ENCODE results near the gene PCDH19. TPM values are rescaled to one million over a fixed set of nuclear protein-coding genes. Genes with fewer than 3 reads are reported as not detected.

The PCDH19 gene
- total and polyA plus RNA-seq, 2 donors: 0.46 to 0.76 TPM

DNA sequence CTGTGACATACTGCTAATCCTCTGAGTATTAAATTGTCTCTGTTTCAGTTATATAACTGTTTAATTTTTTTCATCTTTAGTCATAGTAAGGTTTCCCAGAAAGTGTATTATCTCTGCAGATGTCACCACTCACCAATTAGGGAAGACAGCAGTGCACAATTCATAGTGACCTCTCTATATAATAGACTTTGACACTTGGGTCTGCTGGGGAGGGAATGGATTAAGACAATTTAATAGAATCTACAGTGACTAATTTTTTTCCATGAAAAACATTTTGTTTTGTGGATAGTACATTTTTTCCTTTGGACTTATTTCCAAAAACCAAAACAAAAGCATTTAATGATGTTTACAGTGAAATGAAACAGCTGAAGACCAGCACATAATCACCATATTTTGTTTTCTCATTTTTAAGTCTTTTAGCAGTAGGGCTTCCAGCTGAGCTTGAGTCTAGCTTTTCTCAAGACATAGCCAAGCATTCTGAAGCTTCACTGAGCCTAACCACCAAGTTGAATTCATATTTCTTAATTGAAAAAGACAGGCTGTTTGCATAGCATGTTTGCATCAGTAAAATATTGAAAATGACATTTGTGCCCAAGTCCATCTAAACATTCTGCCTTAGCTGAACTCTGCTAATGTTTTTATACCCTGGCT lies 69.5 kb downstream of the PCDH19 start:
- no peaks in the 10 kb centered on the region for H3K27me3 ChIP-seq (ENCODE audit: control insufficient read depth in 2 of 2, insufficient read depth in 1 of 2, low read length in 1 of 2)
- no peak overlapping the region for H3K4me3 ChIP-seq (ENCODE audit: low read length in 2 of 2)
- no peak overlapping the region for H3K27ac ChIP-seq (ENCODE audit: low read depth in 1 of 2, low read length in 1 of 2)
- DNase-seq (ENCODE audit: low read depth in 6 of 9, low spot score in 9 of 9): no peak
- no peaks in the 10 kb centered on the region for H3K36me3 ChIP-seq (ENCODE audit: control insufficient read depth in 2 of 2, insufficient read depth in 2 of 2, low read length in 1 of 2)
- no peaks in the 10 kb centered on the region for H3K4me1 ChIP-seq (ENCODE audit: control insufficient read depth in 2 of 2, insufficient read depth in 2 of 2, low read length in 2 of 2)
- no peaks in the 10 kb centered on the region for H3K9me3 ChIP-seq (ENCODE audit: control insufficient read depth in 2 of 2, insufficient read depth in 1 of 2, low read length in 1 of 2)

DNA sequence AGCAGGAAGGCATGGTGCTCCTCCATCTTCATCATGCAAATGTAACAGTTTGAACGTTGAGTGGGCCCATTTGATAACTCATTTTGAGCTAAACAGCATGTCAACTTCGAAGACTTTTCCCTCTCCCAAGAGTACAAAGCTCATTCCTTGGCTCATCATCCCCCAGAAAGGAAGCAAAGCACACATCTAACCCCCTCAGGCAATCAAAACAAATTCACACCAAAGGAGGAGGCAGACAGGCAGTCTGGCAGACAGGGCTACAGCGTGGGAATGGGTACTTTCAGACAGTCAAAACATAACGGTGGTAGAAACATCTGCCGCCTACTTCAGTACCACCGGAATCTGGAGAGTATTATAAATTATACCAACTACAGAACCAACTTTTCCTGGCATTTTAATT lies 81.7 kb downstream of the PCDH19 start:
- Histone ChIP-seq H3K9me3 (ENCODE audit: control insufficient read depth in 2 of 2, insufficient read depth in 1 of 2, low read length in 1 of 2) (no peaks in the 10 kb centered on the region), H3K27me3 (ENCODE audit: control insufficient read depth in 2 of 2, insufficient read depth in 1 of 2, low read length in 1 of 2) (no peaks in the 10 kb centered on the region), H3K36me3 (ENCODE audit: control insufficient read depth in 2 of 2, insufficient read depth in 2 of 2, low read length in 1 of 2) (no peaks in the 10 kb centered on the region), H3K4me1 (ENCODE audit: control insufficient read depth in 2 of 2, insufficient read depth in 2 of 2, low read length in 2 of 2) (no peaks in the 10 kb centered on the region), H3K4me3 (ENCODE audit: low read length in 2 of 2) (no peak overlapping the region), H3K27ac (ENCODE audit: low read depth in 1 of 2, low read length in 1 of 2) (no peak overlapping the region)
- DNase-seq (ENCODE audit: low read depth in 6 of 9, low spot score in 9 of 9): no peak
- WGBS: 45% methylated on average over 6 of the region's 6 CpGs

DNA sequence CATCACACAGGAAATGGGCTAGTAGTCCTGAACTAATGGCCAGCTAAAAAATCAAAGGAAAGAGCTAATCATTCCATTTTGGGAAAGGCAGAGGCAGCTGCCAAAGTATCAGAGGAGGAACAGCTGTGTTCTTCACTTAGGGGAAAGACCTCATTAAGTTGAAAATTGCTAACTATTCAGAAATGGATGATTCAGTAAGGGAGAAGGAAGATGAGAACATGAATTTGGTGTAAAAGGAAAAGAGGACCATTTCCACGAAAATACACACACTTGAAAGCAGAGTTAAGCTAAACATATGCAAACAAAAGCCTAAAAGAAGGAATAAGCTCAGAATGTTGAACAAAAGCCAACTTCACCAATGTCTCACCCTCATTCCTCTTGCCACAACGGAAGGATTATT lies 90.4 kb downstream of the PCDH19 start:
- DNase-seq (ENCODE audit: low read depth in 6 of 9, low spot score in 9 of 9): no peak
- Histone ChIP-seq H3K4me3 (ENCODE audit: low read length in 2 of 2) (no peak overlapping the region), H3K27me3 (ENCODE audit: control insufficient read depth in 2 of 2, insufficient read depth in 1 of 2, low read length in 1 of 2) (no peaks in the 10 kb centered on the region), H3K9me3 (ENCODE audit: control insufficient read depth in 2 of 2, insufficient read depth in 1 of 2, low read length in 1 of 2) (no peaks in the 10 kb centered on the region), H3K4me1 (ENCODE audit: control insufficient read depth in 2 of 2, insufficient read depth in 2 of 2, low read length in 2 of 2) (no peaks in the 10 kb centered on the region), H3K27ac (ENCODE audit: low read depth in 1 of 2, low read length in 1 of 2) (no peak overlapping the region), H3K36me3 (ENCODE audit: control insufficient read depth in 2 of 2, insufficient read depth in 2 of 2, low read length in 1 of 2) (no peaks in the 10 kb centered on the region)
- WGBS: 61% methylated on average over 2 of the region's 2 CpGs

DNA sequence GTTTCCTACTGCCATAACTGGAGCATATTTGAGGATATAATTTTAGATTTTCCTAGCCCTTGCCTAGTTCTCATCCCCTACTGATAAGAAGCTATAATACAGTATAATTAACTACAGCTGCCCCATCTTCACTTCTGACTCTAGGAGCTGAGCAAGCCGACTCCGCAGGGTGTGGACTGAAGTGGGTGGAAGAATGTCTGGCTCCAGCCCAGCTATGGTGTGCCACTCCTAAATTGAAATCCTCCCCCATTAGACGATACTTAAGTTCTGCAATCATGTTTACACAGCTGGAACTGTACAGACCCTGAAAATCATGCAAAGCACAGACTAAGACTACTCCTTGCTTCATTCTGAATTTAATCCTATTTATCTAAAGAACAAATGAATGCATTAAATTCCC lies 93.1 kb downstream of the PCDH19 start:
- Histone ChIP-seq H3K9me3 (ENCODE audit: control insufficient read depth in 2 of 2, insufficient read depth in 1 of 2, low read length in 1 of 2) (no peaks in the 10 kb centered on the region), H3K36me3 (ENCODE audit: control insufficient read depth in 2 of 2, insufficient read depth in 2 of 2, low read length in 1 of 2) (no peaks in the 10 kb centered on the region), H3K27me3 (ENCODE audit: control insufficient read depth in 2 of 2, insufficient read depth in 1 of 2, low read length in 1 of 2) (no peaks in the 10 kb centered on the region), H3K27ac (ENCODE audit: low read depth in 1 of 2, low read length in 1 of 2) (no peak overlapping the region), H3K4me1 (ENCODE audit: control insufficient read depth in 2 of 2, insufficient read depth in 2 of 2, low read length in 2 of 2) (no peaks in the 10 kb centered on the region), H3K4me3 (ENCODE audit: low read length in 2 of 2) (no peak overlapping the region)
- 85% methylated on average over 3 of the region's 3 CpGs for WGBS
- DNase-seq (ENCODE audit: low read depth in 6 of 9, low spot score in 9 of 9): no peak

DNA sequence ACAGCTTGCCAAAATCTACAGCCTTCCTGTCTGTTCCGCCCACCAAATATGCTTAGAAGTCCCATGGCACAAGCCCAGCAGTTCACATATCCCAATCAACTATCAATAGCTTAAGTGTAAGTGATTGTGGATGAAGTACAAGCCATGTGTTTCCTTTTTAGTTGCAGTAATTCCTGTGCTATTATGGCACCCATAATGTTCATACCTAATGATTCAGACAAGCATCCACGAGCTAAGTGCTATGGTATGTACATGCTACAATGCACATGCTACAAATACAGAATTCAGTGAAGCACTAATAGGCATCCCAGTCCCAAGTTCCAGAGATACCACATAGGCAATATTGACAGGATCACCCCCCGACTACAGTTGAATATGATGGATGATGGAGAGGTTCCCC lies 94.5 kb downstream of the PCDH19 start:
- H3K36me3 ChIP-seq (ENCODE audit: control insufficient read depth in 2 of 2, insufficient read depth in 2 of 2, low read length in 1 of 2): no peaks in the 10 kb centered on the region
- H3K27me3 ChIP-seq (ENCODE audit: control insufficient read depth in 2 of 2, insufficient read depth in 1 of 2, low read length in 1 of 2): no peaks in the 10 kb centered on the region
- 85% methylated on average over 3 of the region's 3 CpGs for whole genome bisulfite sequencing
- DNase-seq (ENCODE audit: low read depth in 6 of 9, low spot score in 9 of 9): no peak
- H3K9me3 ChIP-seq (ENCODE audit: control insufficient read depth in 2 of 2, insufficient read depth in 1 of 2, low read length in 1 of 2): no peaks in the 10 kb centered on the region
- H3K4me3 ChIP-seq (ENCODE audit: low read length in 2 of 2): no peak overlapping the region
- H3K4me1 ChIP-seq (ENCODE audit: control insufficient read depth in 2 of 2, insufficient read depth in 2 of 2, low read length in 2 of 2): no peaks in the 10 kb centered on the region
- no peak overlapping the region for H3K27ac ChIP-seq (ENCODE audit: low read depth in 1 of 2, low read length in 1 of 2)

DNA sequence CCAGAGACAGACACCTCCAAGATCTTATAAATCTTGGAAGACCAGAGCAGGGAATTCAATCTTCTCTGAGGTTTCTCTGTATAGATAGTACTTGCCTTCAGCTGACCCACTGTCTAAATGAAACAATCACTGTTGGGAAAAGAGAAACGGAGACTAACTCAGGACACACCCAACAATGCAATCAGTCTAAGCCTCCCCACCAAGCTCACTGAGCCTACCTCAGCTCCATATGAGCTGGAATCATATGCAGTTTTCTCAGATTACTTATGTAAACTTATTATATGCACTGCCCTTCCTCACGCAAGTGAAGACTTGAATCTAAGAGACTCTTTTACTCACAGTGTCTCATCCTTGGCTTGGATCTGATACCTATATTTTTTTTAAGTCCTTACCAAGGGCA lies 110.5 kb downstream of the PCDH19 start:
- WGBS: 90% methylated on average over 2 of the region's 2 CpGs
- no peak for DNase-seq (ENCODE audit: low read depth in 6 of 9, low spot score in 9 of 9)
- no peaks in the 10 kb centered on the region for H3K27me3 ChIP-seq (ENCODE audit: control insufficient read depth in 2 of 2, insufficient read depth in 1 of 2, low read length in 1 of 2)
- no peak overlapping the region for H3K4me3 ChIP-seq (ENCODE audit: low read length in 2 of 2)
- no peaks in the 10 kb centered on the region for H3K4me1 ChIP-seq (ENCODE audit: control insufficient read depth in 2 of 2, insufficient read depth in 2 of 2, low read length in 2 of 2)
- no peak overlapping the region for H3K27ac ChIP-seq (ENCODE audit: low read depth in 1 of 2, low read length in 1 of 2)
- no peaks in the 10 kb centered on the region for H3K36me3 ChIP-seq (ENCODE audit: control insufficient read depth in 2 of 2, insufficient read depth in 2 of 2, low read length in 1 of 2)
- H3K9me3 ChIP-seq (ENCODE audit: control insufficient read depth in 2 of 2, insufficient read depth in 1 of 2, low read length in 1 of 2): no peaks in the 10 kb centered on the region

DNA sequence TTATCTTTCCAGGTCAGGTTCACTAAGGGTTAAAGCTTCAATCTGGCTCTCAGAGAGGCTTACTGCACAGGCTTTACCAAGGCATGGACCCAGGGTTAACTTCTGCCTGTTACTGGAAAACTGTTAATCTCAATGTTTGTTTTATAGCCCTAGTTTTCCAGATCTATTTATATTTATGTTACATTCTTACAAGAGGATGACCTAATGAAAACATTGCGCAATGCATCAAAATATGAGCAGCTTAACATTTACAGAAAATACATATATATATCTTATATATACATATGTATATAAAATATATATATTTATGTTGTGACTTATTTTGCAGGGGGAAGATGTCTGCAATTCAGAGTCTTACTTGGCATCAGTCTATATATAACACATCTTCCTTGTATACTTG lies 112.3 kb downstream of the PCDH19 start:
- no peak for DNase-seq (ENCODE audit: low read depth in 6 of 9, low spot score in 9 of 9)
- 98% methylated on average over 1 of the region's 1 CpG for whole genome bisulfite sequencing
- H3K9me3 ChIP-seq (ENCODE audit: control insufficient read depth in 2 of 2, insufficient read depth in 1 of 2, low read length in 1 of 2): no peaks in the 10 kb centered on the region

DNA sequence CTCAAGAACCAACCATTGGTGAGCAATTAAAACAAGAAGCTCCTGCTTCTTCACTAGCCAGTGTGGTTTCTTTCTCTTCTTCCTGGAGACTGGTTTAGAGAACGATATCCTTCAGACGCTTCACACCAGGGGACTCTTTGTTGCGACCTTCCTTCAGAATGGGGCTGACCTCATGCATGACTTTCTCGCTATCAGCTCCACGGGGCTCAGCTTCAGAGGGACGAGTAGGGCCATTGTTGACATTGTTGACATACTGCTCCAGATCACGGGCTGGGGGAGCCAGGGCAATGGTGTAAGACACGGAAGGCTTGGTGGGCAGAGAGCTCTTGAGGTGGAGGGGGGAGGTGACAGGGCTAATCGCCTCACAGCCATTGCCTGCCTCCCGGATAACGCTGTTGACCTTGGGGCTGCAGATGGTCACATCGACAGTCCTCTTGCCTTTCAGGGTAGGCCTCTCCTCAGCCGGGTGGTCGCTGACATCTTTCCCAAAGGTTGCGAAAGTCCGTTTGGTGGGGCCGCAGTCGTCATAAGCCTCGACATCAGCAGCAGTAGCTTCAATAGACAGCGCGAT lies 113.8 kb downstream of the PCDH19 start:
- Histone ChIP-seq H3K4me1 (ENCODE audit: control insufficient read depth in 2 of 2, insufficient read depth in 2 of 2, low read length in 2 of 2) (no peaks in the 10 kb centered on the region), H3K4me3 (ENCODE audit: low read length in 2 of 2) (no peak overlapping the region), H3K36me3 (ENCODE audit: control insufficient read depth in 2 of 2, insufficient read depth in 2 of 2, low read length in 1 of 2) (no peaks in the 10 kb centered on the region), H3K27me3 (ENCODE audit: control insufficient read depth in 2 of 2, insufficient read depth in 1 of 2, low read length in 1 of 2) (no peaks in the 10 kb centered on the region), H3K27ac (ENCODE audit: low read depth in 1 of 2, low read length in 1 of 2) (no peak overlapping the region), H3K9me3 (ENCODE audit: control insufficient read depth in 2 of 2, insufficient read depth in 1 of 2, low read length in 1 of 2) (no peaks in the 10 kb centered on the region)
- DNase-seq (ENCODE audit: low read depth in 6 of 9, low spot score in 9 of 9): no peak
- 91% methylated on average over 21 of the region's 21 CpGs for WGBS

More for the DNA sequence above, 112.3 kb downstream of the PCDH19 start:
- Histone ChIP-seq H3K27ac (ENCODE audit: low read depth in 1 of 2, low read length in 1 of 2) (no peak overlapping the region), H3K4me3 (ENCODE audit: low read length in 2 of 2) (no peak overlapping the region), H3K4me1 (ENCODE audit: control insufficient read depth in 2 of 2, insufficient read depth in 2 of 2, low read length in 2 of 2) (no peaks in the 10 kb centered on the region), H3K36me3 (ENCODE audit: control insufficient read depth in 2 of 2, insufficient read depth in 2 of 2, low read length in 1 of 2) (no peaks in the 10 kb centered on the region), H3K27me3 (ENCODE audit: control insufficient read depth in 2 of 2, insufficient read depth in 1 of 2, low read length in 1 of 2) (no peaks in the 10 kb centered on the region)

DNA sequence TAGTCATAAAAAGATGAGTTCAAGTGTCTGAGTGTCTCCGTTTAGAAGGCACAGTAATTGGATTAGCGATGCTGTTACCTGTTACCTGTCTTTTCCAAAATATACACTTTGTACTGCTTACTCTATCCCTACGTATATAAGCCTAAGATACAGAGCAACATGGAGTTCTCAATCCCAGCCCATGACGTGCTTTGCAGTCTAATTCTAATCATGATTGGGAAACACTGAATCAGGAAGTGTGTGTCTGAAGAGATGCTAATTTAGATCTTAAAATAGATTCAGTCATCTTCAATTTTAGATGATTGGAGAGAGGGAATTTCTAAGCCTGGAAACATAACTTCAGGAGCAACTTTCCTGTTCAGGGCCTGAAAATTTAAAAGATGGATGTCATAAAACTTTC lies 115.1 kb downstream of the PCDH19 start:
- Histone ChIP-seq H3K4me3 (ENCODE audit: low read length in 2 of 2) (no peak overlapping the region), H3K9me3 (ENCODE audit: control insufficient read depth in 2 of 2, insufficient read depth in 1 of 2, low read length in 1 of 2) (no peaks in the 10 kb centered on the region), H3K27ac (ENCODE audit: low read depth in 1 of 2, low read length in 1 of 2) (no peak overlapping the region), H3K4me1 (ENCODE audit: control insufficient read depth in 2 of 2, insufficient read depth in 2 of 2, low read length in 2 of 2) (no peaks in the 10 kb centered on the region), H3K36me3 (ENCODE audit: control insufficient read depth in 2 of 2, insufficient read depth in 2 of 2, low read length in 1 of 2) (no peaks in the 10 kb centered on the region), H3K27me3 (ENCODE audit: control insufficient read depth in 2 of 2, insufficient read depth in 1 of 2, low read length in 1 of 2) (no peaks in the 10 kb centered on the region)
- no peak for DNase-seq (ENCODE audit: low read depth in 6 of 9, low spot score in 9 of 9)
- whole genome bisulfite sequencing: 85% methylated on average over 4 of the region's 4 CpGs
